Mucosa of stomach (tissue), 1 donor: ENCODE results near the gene OR6F1.
"Not testable (repeated sequence)": the region's sequence is repeated elsewhere in the genome, so short reads cannot be mapped to it uniquely, and the experiment has no call there.

Source experiments
- H3K27me3 ChIP-seq: one replicate; pipeline ENCODE4 v1.7.0; 2013; ENCODE audit warnings: mild to moderate bottlenecking, low read length; ENCODE audit not compliant: control insufficient read depth, insufficient read depth
- H3K36me3 ChIP-seq: one replicate; pipeline ENCODE4 v1.7.0; 2013; ENCODE audit warnings: low read length; ENCODE audit not compliant: control insufficient read depth, insufficient read depth
- H3K4me1 ChIP-seq: one replicate; pipeline ENCODE4 v1.7.0; 2013; ENCODE audit warnings: mild to moderate bottlenecking, low read length; ENCODE audit not compliant: control insufficient read depth, insufficient read depth
- H3K4me3 ChIP-seq: one replicate; pipeline ENCODE4 v1.7.0; 2013; ENCODE audit warnings: low read length
- H3K9ac ChIP-seq: one replicate; pipeline ENCODE4 v1.7.0; 2013; ENCODE audit warnings: mild to moderate bottlenecking, low read length, moderate library complexity
- H3K9me3 ChIP-seq: one replicate; pipeline ENCODE4 v1.7.0; 2013; ENCODE audit warnings: mild to moderate bottlenecking, low read length, moderate library complexity; ENCODE audit not compliant: control insufficient read depth
- donor health status: Pancreatic carcinoma.

Gene OR6F1

DNA sequence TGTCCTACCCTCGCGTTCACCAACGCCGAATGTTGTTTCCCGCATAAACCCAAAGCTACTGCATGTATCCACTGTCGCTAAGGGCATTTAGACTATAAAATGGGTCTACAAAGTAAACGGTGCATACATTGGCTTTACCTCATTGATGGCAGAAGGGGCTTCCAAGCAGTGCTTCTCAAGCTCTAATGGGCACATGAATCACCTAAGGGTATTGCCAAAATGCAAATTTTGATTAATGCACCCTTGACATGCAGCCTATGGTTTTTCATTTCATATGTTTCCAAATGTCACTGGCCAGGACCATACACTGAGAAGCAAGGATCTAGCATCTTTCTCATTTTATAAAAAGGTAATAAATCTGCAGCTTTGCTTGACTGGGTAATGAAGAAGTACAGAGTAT is 2.7 kb downstream of the OR6F1 start:
- Histone ChIP-seq H3K4me1 (no peaks in the 10 kb centered on the region), H3K4me3 (no peak overlapping the region), H3K9ac (no peak overlapping the region), H3K9me3 (no peaks in the 10 kb centered on the region), H3K27me3 (no peaks in the 10 kb centered on the region), H3K36me3 (no peaks in the 10 kb centered on the region)

- not testable (repeated sequence) for H3K9me3 ChIP-seq, H3K27me3 ChIP-seq, H3K4me1 ChIP-seq, H3K9ac ChIP-seq, H3K4me3 ChIP-seq, H3K36me3 ChIP-seq
Observed at GRCh38 chr1:247710681-247711080, 5.8 kb downstream of the OR6F1 start.

- no peak overlapping the region for H3K9ac ChIP-seq
- no peaks in the 10 kb centered on the region for H3K36me3 ChIP-seq
- no peaks in the 10 kb centered on the region for H3K4me1 ChIP-seq
- H3K9me3 ChIP-seq, result no peaks in the 10 kb centered on the region
- H3K4me3 ChIP-seq, result no peak overlapping the region
- no peaks in the 10 kb centered on the region for H3K27me3 ChIP-seq
Observed at GRCh38 chr1:247701338-247701737, 15.1 kb downstream of the OR6F1 start.

GRCh38 chr1:247681288-247681897 is 35.1 kb downstream of the OR6F1 start:
- no peaks in the 10 kb centered on the region for H3K36me3 ChIP-seq
- no peaks in the 10 kb centered on the region for H3K9me3 ChIP-seq
- no peak overlapping the region for H3K9ac ChIP-seq
- no peaks in the 10 kb centered on the region for H3K27me3 ChIP-seq
- H3K4me3 ChIP-seq, result no peak overlapping the region
- H3K4me1 ChIP-seq, result no peaks in the 10 kb centered on the region

DNA sequence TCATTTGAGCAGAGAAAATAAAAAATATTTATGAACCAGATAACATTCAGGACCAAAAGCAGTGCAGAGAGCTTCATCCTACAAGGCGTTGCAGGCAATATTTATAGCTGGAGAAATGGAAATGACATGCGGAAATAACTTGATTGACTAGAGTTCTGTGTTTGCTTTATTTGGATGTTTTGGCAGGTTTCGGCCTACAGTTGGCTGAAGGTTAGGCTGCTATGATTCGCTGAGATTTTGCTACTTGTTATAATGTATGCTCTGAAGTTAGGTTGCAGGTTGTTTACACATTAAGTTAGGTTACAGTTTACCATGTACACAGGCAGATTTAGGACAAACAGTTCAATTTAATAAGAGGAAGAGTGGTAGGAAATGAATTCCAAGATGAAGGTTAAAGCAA is 36.3 kb downstream of the OR6F1 start:
- H3K9me3 ChIP-seq, result no peaks in the 10 kb centered on the region

GRCh38 chr1:247679639-247680038 is 36.8 kb downstream of the OR6F1 start, which contains the start of gene OR13G1:
OR13G1 (minus strand) TSS chr1:247679739; CDS start chr1:247673041, 6,698 bp downstream.
- Histone ChIP-seq H3K9me3 (no peaks in the 10 kb centered on the region), H3K4me1 (no peaks in the 10 kb centered on the region), H3K9ac (no peak within 1 kb of the TSS), H3K4me3 (no peak within 1 kb of the TSS), H3K36me3 (no peaks in the 10 kb centered on the region), H3K27me3 (no peaks in the 10 kb centered on the region)

More for the DNA sequence above, 36.3 kb downstream of the OR6F1 start:
- Histone ChIP-seq H3K4me1 (no peaks in the 10 kb centered on the region), H3K9ac (no peak overlapping the region), H3K27me3 (no peaks in the 10 kb centered on the region), H3K36me3 (no peaks in the 10 kb centered on the region), H3K4me3 (no peak overlapping the region)

GRCh38 chr1:247669225-247669624 is 47.2 kb downstream of the OR6F1 start:
- H3K4me1 ChIP-seq, result no peaks in the 10 kb centered on the region
- no peak overlapping the region for H3K9ac ChIP-seq
- H3K4me3 ChIP-seq, result no peak overlapping the region
- H3K9me3 ChIP-seq, result no peaks in the 10 kb centered on the region
- H3K36me3 ChIP-seq, result no peaks in the 10 kb centered on the region
- H3K27me3 ChIP-seq, result no peaks in the 10 kb centered on the region
